NOMO-1 treated with dmso at 0.1 percent for 144 hours (cell line): ENCODE results near the gene LRRC70.

ENCODE experiments used
- DNase-seq: peaks from one replicate; lab custom pipeline; 2025; ENCODE audit not compliant: unreplicated experiment; lab: John Stamatoyannopoulos, UW

Gene LRRC70

GRCh38 chr5:62575066-62575465 is 3.6 kb upstream of the LRRC70 start:
- no peak for DNase-seq

GRCh38 chr5:62575489-62575888 is 3.1 kb upstream of the LRRC70 start:
- DNase-seq = no peak

GRCh38 chr5:62576570-62577170 is 1.9 kb upstream of the LRRC70 start:
- DNase-seq = no peak

GRCh38 chr5:62577488-62577887 is 1.1 kb upstream of the LRRC70 start:
- DNase-seq = no peak

GRCh38 chr5:62579761-62580160 is 1.1 kb downstream of the LRRC70 start:
- no peak for DNase-seq

GRCh38 chr5:62581836-62582597 is 3.4 kb downstream of the LRRC70 start:
- DNase-seq = no peak

GRCh38 chr5:62584391-62584790 is 5.8 kb downstream of the LRRC70 start:
- no peak for DNase-seq

GRCh38 chr5:62585306-62585705 is 6.7 kb downstream of the LRRC70 start:
- DNase-seq = no peak

- DNase-seq = no peak
Observed at GRCh38 chr5:62585751-62586150, 7.1 kb downstream of the LRRC70 start.

- DNase-seq = peak; percentile 39
Observed at GRCh38 chr5:62587737-62588136, 9.1 kb downstream of the LRRC70 start.

GRCh38 chr5:62588668-62589067 is 10.0 kb downstream of the LRRC70 start:
- no peak for DNase-seq

- no peak for DNase-seq
Observed at GRCh38 chr5:62589504-62589903, 10.9 kb downstream of the LRRC70 start.

- DNase-seq = no peak
Observed at GRCh38 chr5:62590387-62590786, 11.8 kb downstream of the LRRC70 start.

- DNase-seq = no peak
Observed at GRCh38 chr5:62592558-62592957, 13.9 kb downstream of the LRRC70 start.

GRCh38 chr5:62593331-62593730 is 14.7 kb downstream of the LRRC70 start:
- DNase-seq = no peak

- DNase-seq = no peak
Observed at GRCh38 chr5:62594364-62594984, 15.9 kb downstream of the LRRC70 start.

- DNase-seq = no peak
Observed at GRCh38 chr5:62596096-62596495, 17.5 kb downstream of the LRRC70 start.

- DNase-seq = no peak
Observed at GRCh38 chr5:62596691-62597090, 18.1 kb downstream of the LRRC70 start.

- DNase-seq = no peak
Observed at GRCh38 chr5:62597314-62597713, 18.7 kb downstream of the LRRC70 start.

- DNase-seq = no peak
Observed at GRCh38 chr5:62600560-62601252, 22.1 kb downstream of the LRRC70 start.

GRCh38 chr5:62603934-62604333 is 25.3 kb downstream of the LRRC70 start:
- DNase-seq = no peak

GRCh38 chr5:62605638-62606037 is 27.0 kb downstream of the LRRC70 start:
- no peak for DNase-seq
